ENCODE measurements around the gene REPS2.

REPS2 gene

GRCh38 chrX:17038681-17039161 lies 92.3 kb downstream of the REPS2 start:
- no peak for DNase-seq

- DNase-seq, result no peak
Measured at GRCh38 chrX:17039826-17040225, 93.4 kb downstream of the REPS2 start.

- no peak for DNase-seq
Measured at GRCh38 chrX:17040711-17041110, 94.3 kb downstream of the REPS2 start.

GRCh38 chrX:17042037-17042436 lies 95.6 kb downstream of the REPS2 start:
- DNase-seq, result no peak

GRCh38 chrX:17046478-17047097 lies 100.1 kb downstream of the REPS2 start:
- peak; percentile 61 for DNase-seq

GRCh38 chrX:17047224-17047623 lies 100.8 kb downstream of the REPS2 start:
- DNase-seq, result no peak

- no peak for DNase-seq
Measured at GRCh38 chrX:17052210-17052609, 105.8 kb downstream of the REPS2 start.

GRCh38 chrX:17052793-17053192 lies 106.3 kb downstream of the REPS2 start:
- DNase-seq, result no peak

- no peak for DNase-seq
Measured at GRCh38 chrX:17053502-17053901, 107.0 kb downstream of the REPS2 start.

GRCh38 chrX:17056868-17057608 lies 110.6 kb downstream of the REPS2 start:
- no peak for DNase-seq

GRCh38 chrX:17062065-17062464 lies 115.6 kb downstream of the REPS2 start:
- DNase-seq, result no peak

GRCh38 chrX:17065100-17065499 lies 118.6 kb downstream of the REPS2 start:
- DNase-seq, result no peak

- no peak for DNase-seq
Measured at GRCh38 chrX:17067534-17067933, 121.1 kb downstream of the REPS2 start.

GRCh38 chrX:17072301-17072700 lies 125.8 kb downstream of the REPS2 start:
- DNase-seq, result no peak

GRCh38 chrX:17072721-17073230 lies 126.3 kb downstream of the REPS2 start:
- no peak for DNase-seq

GRCh38 chrX:17075004-17075403 lies 128.5 kb downstream of the REPS2 start:
- no peak for DNase-seq

GRCh38 chrX:17077361-17077760 lies 130.9 kb downstream of the REPS2 start:
- no peak for DNase-seq

GRCh38 chrX:17078031-17078720 lies 131.7 kb downstream of the REPS2 start:
- no peak for DNase-seq

GRCh38 chrX:17081511-17081910 lies 135.1 kb downstream of the REPS2 start:
- DNase-seq, result no peak

GRCh38 chrX:17081968-17082367 lies 135.5 kb downstream of the REPS2 start:
- no peak for DNase-seq

- DNase-seq, result no peak
Measured at GRCh38 chrX:17082831-17083230, 136.4 kb downstream of the REPS2 start.

- DNase-seq, result no peak
Measured at GRCh38 chrX:17086317-17086716, 139.9 kb downstream of the REPS2 start.

GRCh38 chrX:17095161-17095560 lies 148.7 kb downstream of the REPS2 start:
- DNase-seq, result no peak

All from NCI-H2029 (cell line).